Measurements from ENCODE around the gene LCE1F. TPM values are rescaled to one million over a fixed set of nuclear protein-coding genes. Genes with fewer than 3 reads are reported as not detected.

The LCE1F gene
- total RNA-seq, 4 donors from 2014 or later: not detected

DNA sequence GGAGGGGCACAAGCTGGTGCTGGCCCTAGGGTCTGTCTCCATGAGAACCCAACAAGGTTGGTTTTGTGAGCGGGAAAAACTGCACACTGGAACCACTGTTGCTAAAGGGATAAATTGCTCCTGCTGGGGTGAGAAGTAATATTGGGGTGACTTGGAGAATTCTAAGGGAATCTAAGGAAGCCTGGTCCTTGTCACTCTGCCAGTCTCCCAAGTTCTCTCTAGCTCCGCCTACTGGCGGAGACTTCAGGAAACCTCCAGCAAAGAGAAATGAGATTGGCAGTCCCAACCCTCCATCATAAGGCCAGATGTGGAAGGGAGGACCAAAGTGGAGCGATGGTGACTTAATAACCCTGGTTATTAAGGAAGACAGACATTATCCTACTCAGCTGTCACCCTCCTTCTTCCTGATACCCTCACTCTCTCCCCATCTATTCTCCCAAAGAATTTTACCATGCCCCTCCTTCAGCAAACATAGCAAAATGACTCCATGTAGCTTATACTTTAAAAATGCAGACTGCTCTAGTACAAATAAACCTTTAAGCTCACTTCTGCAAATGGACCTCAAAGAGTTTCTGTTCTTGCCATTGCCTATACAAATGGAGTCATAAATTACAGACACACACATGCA is 2.7 kb downstream of the LCE1F start:
- WGBS: 67% methylated on average over 4 of the region's 4 CpGs
- intact Hi-C loops (cut with DNase I): no loop called here
- no peaks in the 10 kb centered on the region for H3K4me1 ChIP-seq
- no peaks in the 10 kb centered on the region for H3K9me3 ChIP-seq
- peaks cover 0 to 4% (median 0%) of the 10 kb centered on the region in 4 donors for H3K27me3 ChIP-seq
- no peaks in the 10 kb centered on the region for H3K36me3 ChIP-seq
- no peak for DNase-seq (ENCODE audit: extremely low spot score)
- no peak for TF ChIP-seq EP300 (IDR thresholded peaks at IDR 0.05)
- TF ChIP-seq POLR2A (IDR thresholded peaks at IDR 0.05; ENCODE audit: low read depth): no peak
- no peak for TF ChIP-seq POLR2AphosphoS5 (IDR thresholded peaks at IDR 0.05)
- TF ChIP-seq, protein P1, sequence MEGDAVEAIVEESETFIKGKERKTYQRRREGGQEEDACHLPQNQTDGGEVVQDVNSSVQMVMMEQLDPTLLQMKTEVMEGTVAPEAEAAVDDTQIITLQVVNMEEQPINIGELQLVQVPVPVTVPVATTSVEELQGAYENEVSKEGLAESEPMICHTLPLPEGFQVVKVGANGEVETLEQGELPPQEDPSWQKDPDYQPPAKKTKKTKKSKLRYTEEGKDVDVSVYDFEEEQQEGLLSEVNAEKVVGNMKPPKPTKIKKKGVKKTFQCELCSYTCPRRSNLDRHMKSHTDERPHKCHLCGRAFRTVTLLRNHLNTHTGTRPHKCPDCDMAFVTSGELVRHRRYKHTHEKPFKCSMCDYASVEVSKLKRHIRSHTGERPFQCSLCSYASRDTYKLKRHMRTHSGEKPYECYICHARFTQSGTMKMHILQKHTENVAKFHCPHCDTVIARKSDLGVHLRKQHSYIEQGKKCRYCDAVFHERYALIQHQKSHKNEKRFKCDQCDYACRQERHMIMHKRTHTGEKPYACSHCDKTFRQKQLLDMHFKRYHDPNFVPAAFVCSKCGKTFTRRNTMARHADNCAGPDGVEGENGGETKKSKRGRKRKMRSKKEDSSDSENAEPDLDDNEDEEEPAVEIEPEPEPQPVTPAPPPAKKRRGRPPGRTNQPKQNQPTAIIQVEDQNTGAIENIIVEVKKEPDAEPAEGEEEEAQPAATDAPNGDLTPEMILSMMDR (IDR thresholded peaks at IDR 0.05): no peak
- no peak overlapping the region for H3K27ac ChIP-seq (replicated peaks in 1 of 4)
- H3K4me3 ChIP-seq: no peak overlapping the region

DNA sequence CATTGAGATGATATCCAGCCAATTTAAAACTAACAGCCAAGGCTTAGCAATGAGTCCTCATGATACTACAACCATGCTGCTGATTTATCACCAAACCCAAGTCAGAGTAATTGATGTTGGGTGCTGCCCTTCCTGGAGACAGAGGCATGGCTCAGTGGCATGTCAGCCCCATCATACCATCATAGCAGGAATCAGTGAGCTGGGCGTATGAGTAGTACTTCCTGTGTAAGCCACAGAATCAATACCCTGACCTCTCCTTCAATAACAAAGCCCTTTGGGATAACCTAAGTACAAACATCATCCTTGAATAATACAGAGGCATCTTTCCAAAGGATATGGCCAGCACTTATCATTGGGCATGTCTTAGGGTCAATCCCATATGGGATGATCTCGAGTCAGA is 8.2 kb downstream of the LCE1F start:
- Histone ChIP-seq H3K9me3 (no peaks in the 10 kb centered on the region), H3K4me1 (no peaks in the 10 kb centered on the region), H3K4me3 (no peak overlapping the region), H3K36me3 (no peaks in the 10 kb centered on the region), H3K27ac (replicated peaks in 1 of 4) (no peak overlapping the region), H3K27me3 (no peaks in the 10 kb centered on the region)
- 70% methylated on average over 1 of the region's 2 CpGs for WGBS
- no peak for TF ChIP-seq EP300 (IDR thresholded peaks at IDR 0.05)
- TF ChIP-seq POLR2AphosphoS5 (IDR thresholded peaks at IDR 0.05): no peak
- no peak for TF ChIP-seq POLR2A (IDR thresholded peaks at IDR 0.05; ENCODE audit: low read depth)
- TF ChIP-seq, protein P1 (IDR thresholded peaks at IDR 0.05): no peak
- intact Hi-C loops (cut with DNase I): no loop called here
- DNase-seq (ENCODE audit: extremely low spot score): no peak

DNA sequence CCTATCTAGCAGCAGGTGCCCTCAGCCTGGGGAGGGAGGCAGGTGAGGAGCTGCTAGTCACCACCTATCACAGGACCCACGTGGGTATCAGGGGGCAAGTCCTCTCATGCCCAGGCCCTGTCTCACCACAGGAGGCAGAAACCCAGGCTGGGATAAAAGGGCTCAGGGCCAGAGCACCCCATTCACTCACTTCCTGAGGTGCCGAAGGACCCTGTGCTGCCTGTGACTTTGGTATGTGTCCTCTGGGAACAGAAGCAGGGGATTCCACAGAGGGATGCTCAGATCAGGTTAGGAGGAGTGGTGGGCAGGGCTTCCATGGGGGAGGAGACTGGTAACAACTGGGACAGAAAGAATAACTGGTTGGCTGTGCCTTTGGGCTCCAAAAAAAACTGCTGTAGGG is 11.1 kb downstream of the LCE1F start, which contains the start of gene LCE1E:
Gene LCE1E (plus strand): TSS at position 181 of the 400 bp plus-strand sequence. CDS start 1,043 bp downstream, outside the sequence.
- WGBS: 69% methylated on average over 2 of the region's 2 CpGs
- TF ChIP-seq POLR2AphosphoS5 (IDR thresholded peaks at IDR 0.05): no peak
- TF ChIP-seq, protein P1 (IDR thresholded peaks at IDR 0.05): no peak
- TF ChIP-seq POLR2A (IDR thresholded peaks at IDR 0.05; ENCODE audit: low read depth): no peak
- no peak for TF ChIP-seq EP300 (IDR thresholded peaks at IDR 0.05)

DNA sequence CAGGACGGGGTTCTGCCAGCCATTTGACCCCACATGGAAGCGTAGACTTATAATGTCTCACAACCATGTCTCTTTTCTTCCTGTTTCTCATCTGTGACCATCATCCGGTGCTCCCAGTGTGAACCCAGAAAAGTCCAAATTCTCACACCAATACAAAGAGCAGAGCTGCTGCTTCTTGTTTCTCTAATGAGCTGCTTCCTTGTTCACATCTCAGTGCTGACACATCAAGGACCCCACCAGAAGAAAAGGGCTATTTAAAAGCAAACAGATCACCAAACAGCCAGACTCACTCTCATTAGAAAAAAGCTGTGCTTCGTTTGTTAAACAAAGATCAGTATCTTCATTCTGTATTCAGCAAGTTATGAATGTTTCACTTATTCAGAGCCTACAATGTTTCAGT is 20.7 kb downstream of the LCE1F start:
- intact Hi-C loops (cut with DNase I): no loop called here
- Histone ChIP-seq H3K4me3 (no peak overlapping the region), H3K9me3 (no peaks in the 10 kb centered on the region), H3K27me3 (no peaks in the 10 kb centered on the region), H3K36me3 (no peaks in the 10 kb centered on the region), H3K27ac (replicated peaks in 1 of 4) (no peak overlapping the region), H3K4me1 (no peaks in the 10 kb centered on the region)
- TF ChIP-seq POLR2A (IDR thresholded peaks at IDR 0.05; ENCODE audit: low read depth) (no peak), POLR2AphosphoS5 (IDR thresholded peaks at IDR 0.05) (no peak), EP300 (IDR thresholded peaks at IDR 0.05) (no peak)
- TF ChIP-seq, protein P1 (IDR thresholded peaks at IDR 0.05): no peak
- WGBS: 71% methylated on average over 4 of the region's 4 CpGs
- peak; percentile 19 for DNase-seq (ENCODE audit: extremely low spot score)

More for the DNA sequence above, 11.1 kb downstream of the LCE1F start, which contains the start of gene LCE1E:
- DNase-seq (ENCODE audit: extremely low spot score): no peak
- Histone ChIP-seq H3K4me1 (no peaks in the 10 kb centered on the region), H3K9me3 (no peaks in the 10 kb centered on the region), H3K4me3 (no peak within 1 kb of the TSS), H3K27ac (replicated peaks in 1 of 4) (no peak within 1 kb of the TSS), H3K27me3 (no peaks in the 10 kb centered on the region), H3K36me3 (no peaks in the 10 kb centered on the region)
- intact Hi-C loops (cut with DNase I): no loop called here

DNA sequence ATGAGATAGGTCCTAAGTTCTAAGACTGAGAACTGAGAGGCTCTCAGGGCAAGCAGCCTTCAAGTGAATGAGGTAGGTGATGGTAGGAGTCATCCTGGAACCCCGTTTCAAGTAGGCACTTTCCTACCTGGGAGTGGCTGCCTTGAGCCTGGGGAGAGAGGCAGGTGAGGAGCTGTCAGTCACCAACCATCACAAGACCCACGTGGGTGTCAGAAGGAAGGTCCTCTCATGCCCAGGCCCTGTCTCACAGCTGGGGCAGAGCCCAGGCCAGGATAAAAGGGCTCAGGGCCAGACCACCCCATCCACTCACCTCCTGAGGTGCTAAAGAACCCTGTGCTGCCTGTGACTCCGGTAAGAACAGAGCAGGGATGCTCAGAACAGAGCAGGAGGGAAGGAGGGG is 21.5 kb downstream of the LCE1F start, which contains the start of gene LCE1D:
Gene LCE1D (plus strand): TSS at position 301 of the 400 bp plus-strand sequence. CDS start 1,074 bp downstream, outside the sequence.
- 63% methylated on average over 3 of the region's 3 CpGs for WGBS
- Histone ChIP-seq H3K27ac (replicated peaks in 1 of 4) (no peak within 1 kb of the TSS), H3K27me3 (no peaks in the 10 kb centered on the region), H3K4me3 (no peak within 1 kb of the TSS), H3K4me1 (no peaks in the 10 kb centered on the region), H3K9me3 (no peaks in the 10 kb centered on the region), H3K36me3 (no peaks in the 10 kb centered on the region)
- TF ChIP-seq, protein P1 (IDR thresholded peaks at IDR 0.05): no peak
- TF ChIP-seq POLR2AphosphoS5 (IDR thresholded peaks at IDR 0.05) (no peak), POLR2A (IDR thresholded peaks at IDR 0.05; ENCODE audit: low read depth) (no peak)
- intact Hi-C loops (cut with DNase I): no loop called here
- peak; percentile 64 for DNase-seq (ENCODE audit: extremely low spot score)

All from esophagus muscularis mucosa (tissue), 4 donors.